HCT116 (cell line): ENCODE results near the gene EBLN1. TPM values are rescaled to one million over a fixed set of nuclear protein-coding genes. Genes with fewer than 3 reads are reported as not detected.

Experiments used
- ATAC-seq: fragments of 200-7000 bp; cut with Tn5 transposase; 2 replicates; pipeline ENCODE4 v1.9.1; 2020; ENCODE audit warnings: mild to moderate bottlenecking, moderate library complexity
- BruUV-seq: library from RNA; stranded (reverse); fragments of 400-500 nt; replicated peaks from 2 replicates; lab custom pipeline; 2021; lab: Mats Ljungman, UMichigan
- CTCF ChIA-PET: fragments of 300-600 bp; sonication (Branson Sonifier 250); formaldehyde crosslinking; loops from one replicate; lab custom pipeline; 2021; ENCODE audit warnings: antibody characterized with exemption; lab: Charles Lee
- POLR2A ChIA-PET: fragments of 300-600, 350-600 bp; sonication (Branson Sonifier 250); formaldehyde crosslinking; loops from one replicate; lab custom pipeline; 2021; ENCODE audit warnings: antibody characterized with exemption; lab: Charles Lee
- RAD21 ChIA-PET, 2 experiments: fragments of 300-600 bp; sonication (Branson Sonifier 250); formaldehyde crosslinking; loops; one replicate each; lab custom pipeline; 2023; ENCODE audit warnings: low total read pairs in 2 of 2; ENCODE audit not compliant: uncharacterized antibody in 2 of 2, unreplicated experiment in 2 of 2, low non-redundant PET in 1 of 2; lab: Charles Lee
- DNase-seq: peaks from one replicate; pipeline ENCODE4 v3.0.0-alpha.2; 2010; ENCODE audit warnings: low read depth, low spot score
- H2AFZ ChIP-seq: fragments of 200-600 bp; shearing (Covaris generic), sonication (generic); 2 replicates; pipeline ENCODE4 v1.6.1; 2017; ENCODE audit warnings: low read depth, mixed run types, mixed read lengths, antibody characterized with exemption, low read length; ENCODE audit not compliant: poor library complexity, severe bottlenecking
- H3K27ac ChIP-seq: 2 replicates; pipeline ENCODE4 v1.5.1; 2012; ENCODE audit warnings: low read depth, low read length
- H3K27me3 ChIP-seq: fragments of 200-600 bp; sonication (generic); 2 replicates; pipeline ENCODE4 v1.6.1; 2016; ENCODE audit warnings: mixed run types, low read length, mixed read lengths; ENCODE audit not compliant: insufficient read depth
- H3K36me3 ChIP-seq, 2 experiments: fragments of 200-500 bp in 1 of 2; fragments of 200-600 bp in 1 of 2; sonication (Bioruptor generic) in 1 of 2; sonication (generic) in 1 of 2; 2 replicates each; pipeline versions ENCODE4 v1.5.1 to v1.6.1; 2014 to 2016; ENCODE audit warnings: low read length in 2 of 2, inconsistent platforms in 1 of 2, mixed read lengths in 1 of 2, mixed run types in 1 of 2; ENCODE audit not compliant: insufficient read depth in 2 of 2, control insufficient read depth in 1 of 2
- H3K4me1 ChIP-seq, 2 experiments: fragments of 200-600 bp in 1 of 2; sonication (generic) in 1 of 2; 2 replicates each; pipeline versions ENCODE4 v1.5.1 to v1.6.1; 2012 to 2017; ENCODE audit warnings: low read length in 2 of 2, inconsistent platforms in 1 of 2, mild to moderate bottlenecking in 1 of 2, mixed read lengths in 1 of 2, mixed run types in 1 of 2, moderate library complexity in 1 of 2; ENCODE audit not compliant: insufficient read depth in 2 of 2, control insufficient read depth in 1 of 2
- H3K4me2 ChIP-seq: fragments of 200-600 bp; sonication (generic); 2 replicates; pipeline ENCODE4 v1.6.1; 2017; ENCODE audit warnings: mixed run types, low read length, mixed read lengths
- H3K4me3 ChIP-seq, 2 experiments: fragments of 200-600 bp in 1 of 2; sonication (generic) in 1 of 2; replicated peaks in 1 of 2; 2 replicates each; pipeline ENCODE4 v1.5.1; 2011 to 2016; ENCODE audit warnings: low read length in 2 of 2, control low read depth in 1 of 2, low read depth in 1 of 2, mild to moderate bottlenecking in 1 of 2, mixed read lengths in 1 of 2, mixed run types in 1 of 2
- H3K79me2 ChIP-seq: fragments of 200-600 bp; sonication (generic); 2 replicates; pipeline ENCODE4 v1.6.1; 2017; ENCODE audit warnings: mild to moderate bottlenecking, mixed run types, low read length, moderate library complexity, mixed read lengths; ENCODE audit not compliant: insufficient read depth
- H3K9ac ChIP-seq: fragments of 200-600 bp; sonication (generic); 2 replicates; pipeline ENCODE4 v1.6.1; 2016; ENCODE audit warnings: low read length, mixed read lengths
- H3K9me2 ChIP-seq: fragments of 200-600 bp; sonication (generic), shearing (Covaris generic); 2 replicates; pipeline ENCODE4 v1.6.1; 2017; ENCODE audit warnings: mixed run types, mild to moderate bottlenecking, moderate library complexity; ENCODE audit not compliant: insufficient read depth
- H3K9me3 ChIP-seq, 2 experiments: fragments of 200-500 bp in 1 of 2; fragments of 200-600 bp in 1 of 2; sonication (Bioruptor generic) in 1 of 2; sonication (generic) in 1 of 2; 2 replicates each; pipeline ENCODE4 v1.6.1; 2014 to 2017; ENCODE audit warnings: low read length in 2 of 2, mixed read lengths in 2 of 2, inconsistent platforms in 1 of 2, low read depth in 1 of 2, mild to moderate bottlenecking in 1 of 2, mixed run types in 1 of 2, moderate library complexity in 1 of 2; ENCODE audit not compliant: control insufficient read depth in 1 of 2, insufficient read depth in 1 of 2
- H4K20me1 ChIP-seq: fragments of 200-600 bp; sonication (generic), shearing (Covaris generic); 2 replicates; pipeline ENCODE4 v1.6.1; 2017; ENCODE audit warnings: mixed run types, mild to moderate bottlenecking, moderate library complexity; ENCODE audit not compliant: insufficient read depth
- ATF3 ChIP-seq: IDR thresholded peaks from 2 replicates; pipeline ENCODE4 v1.6.1; 2012
- CBX3 ChIP-seq: IDR thresholded peaks from 2 replicates; pipeline ENCODE4 v1.6.1; 2012; ENCODE audit warnings: low read depth
- CEBPB ChIP-seq: IDR thresholded peaks from 2 replicates; pipeline ENCODE4 v1.6.1; 2012; ENCODE audit warnings: low read depth
- EZH2phosphoT487 ChIP-seq: fragments of 200-600 bp; IDR thresholded peaks from 2 replicates; pipeline ENCODE4 v1.6.1; 2018; ENCODE audit warnings: antibody characterized with exemption, borderline replicate concordance
- FOSL1 ChIP-seq: IDR thresholded peaks from 2 replicates; pipeline ENCODE4 v1.6.1; 2012; ENCODE audit warnings: low read depth
- JUND ChIP-seq: IDR thresholded peaks from 2 replicates; pipeline ENCODE4 v1.6.1; 2012
- MAX ChIP-seq: IDR thresholded peaks from 2 replicates; pipeline ENCODE4 v1.6.1; 2012
- POLR2A ChIP-seq: IDR thresholded peaks from 2 replicates; pipeline ENCODE4 v1.7.0; 2011; ENCODE audit warnings: borderline replicate concordance; ENCODE audit not compliant: insufficient read depth, insufficient read length; ENCODE audit errors: extremely low read depth
- POLR2AphosphoS5 ChIP-seq: IDR thresholded peaks from 2 replicates; pipeline ENCODE4 v1.6.1; 2011; ENCODE audit warnings: mild to moderate bottlenecking, low read depth, low read length, moderate library complexity
- RAD21 ChIP-seq: IDR thresholded peaks from 2 replicates; pipeline ENCODE4 v1.6.1; 2012; ENCODE audit warnings: low read depth, mild to moderate bottlenecking
- REST ChIP-seq: IDR thresholded peaks from 2 replicates; pipeline ENCODE4 v1.6.1; 2012; ENCODE audit warnings: low read depth
- SP1 ChIP-seq: IDR thresholded peaks from 2 replicates; pipeline ENCODE4 v1.6.1; 2012; ENCODE audit warnings: low read depth
- SRF ChIP-seq: IDR thresholded peaks from 2 replicates; pipeline ENCODE4 v1.6.1; 2012; ENCODE audit warnings: low read depth
- TCF7L2 ChIP-seq: IDR thresholded peaks from 2 replicates; pipeline ENCODE4 v1.7.0; 2011; ENCODE audit warnings: borderline replicate concordance, inconsistent platforms; ENCODE audit not compliant: insufficient read depth, insufficient read length; ENCODE audit errors: extremely low read depth
- YY1 ChIP-seq: IDR thresholded peaks from 2 replicates; pipeline ENCODE4 v1.6.1; 2011; ENCODE audit warnings: low read length, low read depth, moderate library complexity, mild to moderate bottlenecking; ENCODE audit not compliant: insufficient replicate concordance; ENCODE audit errors: extremely low read depth
- ZFX ChIP-seq: fragments of 450-650 bp; IDR thresholded peaks from 2 replicates; pipeline ENCODE4 v1.6.1; 2017
- ZNF274 ChIP-seq: fragments of 200-500 bp; sonication (Bioruptor generic); IDR thresholded peaks from 2 replicates; pipeline ENCODE4 v1.6.1; 2014; ENCODE audit warnings: mild to moderate bottlenecking, low read depth, low read length, inconsistent platforms
- intact Hi-C: fragments of 100-400 bp; cut with micrococcal nuclease; formaldehyde crosslinking; loops from 2 replicates; pipeline ENCODE4 v1.10.0; 2022
- total RNA-seq: library from RNA; stranded (reverse); gene quantifications from one replicate; pipeline ENCODE4 v1.2.1, GENCODE V29; 2021; ENCODE audit not compliant: unreplicated experiment

EBLN1 gene
- total RNA-seq, 1 experiment from 2014 or later, result not detected

- intact Hi-C loops, result no loop called here
- RAD21 ChIA-PET, result no interaction called here
- ATAC-seq (no peak), DNase-seq (no peak)
- Histone ChIP-seq H3K9me3 (no peaks in the 10 kb centered on the region), H3K27me3 (no peaks in the 10 kb centered on the region), H3K4me1 (no peaks in the 10 kb centered on the region), H4K20me1 (no peaks in the 10 kb centered on the region), H2AFZ (no peak overlapping the region), H3K79me2 (no peaks in the 10 kb centered on the region), H3K27ac (no peak overlapping the region), H3K4me3 (no peak overlapping the region), H3K9ac (no peak overlapping the region), H3K36me3 (no peaks in the 10 kb centered on the region), H3K9me2 (no peaks in the 10 kb centered on the region; the same call in 1 of the 2 replicates), H3K4me2 (no peak overlapping the region)
- no peak for TF ChIP-seq MAX
- TF ChIP-seq RAD21, result no peak
- TF ChIP-seq SP1, result no peak
- TF ChIP-seq POLR2AphosphoS5, result no peak
- no peak for TF ChIP-seq REST
- TF ChIP-seq CEBPB, result no peak
- no peak for TF ChIP-seq FOSL1
- POLR2A ChIA-PET, result no interaction called here
- CTCF ChIA-PET, result no interaction called here
- no TSS peak for BruUV-seq
These were observed 47.2 kb downstream of the EBLN1 start for GRCh38 chr10:22170582-22170981.

- Histone ChIP-seq H3K4me1 (no peaks in the 10 kb centered on the region), H3K9me3 (no peaks in the 10 kb centered on the region), H3K9ac (no peak overlapping the region), H3K79me2 (no peaks in the 10 kb centered on the region), H4K20me1 (no peaks in the 10 kb centered on the region), H3K4me3 (no peak overlapping the region), H3K27me3 (no peaks in the 10 kb centered on the region), H3K9me2 (no peaks in the 10 kb centered on the region), H2AFZ (no peak overlapping the region), H3K27ac (no peak overlapping the region), H3K36me3 (no peaks in the 10 kb centered on the region), H3K4me2 (no peak overlapping the region)
- CTCF ChIA-PET, result no interaction called here
- RAD21 ChIA-PET, result no interaction called here
- POLR2A ChIA-PET, result no interaction called here
- ATAC-seq, result no peak
- no TSS peak for BruUV-seq
- no peak for DNase-seq
- intact Hi-C loops, result no loop called here
- TF ChIP-seq TCF7L2 (no peak), ZFX (no peak), POLR2A (no peak), JUND (no peak), ATF3 (no peak), CEBPB (no peak), CBX3 (no peak), SRF (no peak), EZH2phosphoT487 (no peak), ZNF274 (no peak), YY1 (no peak), FOSL1 (no peak)
These were observed 57.8 kb downstream of the EBLN1 start for GRCh38 chr10:22159979-22160378.
